GM21825 (cell line): Measurements from ENCODE around the gene AGR3.
"Not testable (repeated sequence)": the region's sequence is repeated elsewhere in the genome, so short reads cannot be mapped to it uniquely, and the experiment has no call there.

Experiments used
- ATAC-seq: cut with Tn5 transposase; IDR thresholded peaks from one replicate; pipeline ENCODE4 v1.9.1; 2021; ENCODE audit warnings: mild to moderate bottlenecking, moderate library complexity; ENCODE audit not compliant: unreplicated experiment

AGR3 gene

GRCh38 chr7:16891874-16892643 is 10.3 kb upstream of the AGR3 start:
- no peak for ATAC-seq

- ATAC-seq = no peak
These were observed 9.6 kb upstream of the AGR3 start for GRCh38 chr7:16891338-16891737.

GRCh38 chr7:16889851-16890415 is 8.2 kb upstream of the AGR3 start:
- no peak for ATAC-seq

GRCh38 chr7:16889305-16889704 is 7.5 kb upstream of the AGR3 start:
- ATAC-seq = no peak

GRCh38 chr7:16883918-16884317 is 2.1 kb upstream of the AGR3 start:
- ATAC-seq = no peak

- no peak for ATAC-seq
These were observed 1.2 kb downstream of the AGR3 start for GRCh38 chr7:16880554-16880953.

GRCh38 chr7:16879181-16879580 is 2.6 kb downstream of the AGR3 start:
- no peak for ATAC-seq

- no peak for ATAC-seq
These were observed 5.9 kb downstream of the AGR3 start for GRCh38 chr7:16875861-16876260.

- no peak for ATAC-seq
These were observed 7.7 kb downstream of the AGR3 start for GRCh38 chr7:16874066-16874465.

GRCh38 chr7:16867328-16867727 is 14.5 kb downstream of the AGR3 start:
- no peak for ATAC-seq

GRCh38 chr7:16853189-16853588 is 28.6 kb downstream of the AGR3 start:
- not testable (repeated sequence) for ATAC-seq

GRCh38 chr7:16851829-16852228 is 30.0 kb downstream of the AGR3 start:
- no peak for ATAC-seq

- ATAC-seq = no peak
These were observed 30.9 kb downstream of the AGR3 start for GRCh38 chr7:16850614-16851466.

GRCh38 chr7:16849296-16850148 is 32.3 kb downstream of the AGR3 start:
- ATAC-seq = no peak

- ATAC-seq = no peak
These were observed 34.4 kb downstream of the AGR3 start for GRCh38 chr7:16847381-16847860.

- no peak for ATAC-seq
These were observed 35.1 kb downstream of the AGR3 start for GRCh38 chr7:16846601-16847165.

- no peak for ATAC-seq
These were observed 36.0 kb downstream of the AGR3 start for GRCh38 chr7:16845746-16846145.

GRCh38 chr7:16841681-16842080 is 40.1 kb downstream of the AGR3 start:
- ATAC-seq = no peak

- ATAC-seq = no peak
These were observed 41.7 kb downstream of the AGR3 start for GRCh38 chr7:16840094-16840493.

- ATAC-seq = no peak
These were observed 42.1 kb downstream of the AGR3 start for GRCh38 chr7:16839646-16840045.
